Measurements from ENCODE around the gene TUBGCP5.

TUBGCP5 gene

GRCh38 chr15:22956978-22957260, 82.5 kb downstream of the TUBGCP5 start (continued):
- TF ChIP-seq, protein P1, sequence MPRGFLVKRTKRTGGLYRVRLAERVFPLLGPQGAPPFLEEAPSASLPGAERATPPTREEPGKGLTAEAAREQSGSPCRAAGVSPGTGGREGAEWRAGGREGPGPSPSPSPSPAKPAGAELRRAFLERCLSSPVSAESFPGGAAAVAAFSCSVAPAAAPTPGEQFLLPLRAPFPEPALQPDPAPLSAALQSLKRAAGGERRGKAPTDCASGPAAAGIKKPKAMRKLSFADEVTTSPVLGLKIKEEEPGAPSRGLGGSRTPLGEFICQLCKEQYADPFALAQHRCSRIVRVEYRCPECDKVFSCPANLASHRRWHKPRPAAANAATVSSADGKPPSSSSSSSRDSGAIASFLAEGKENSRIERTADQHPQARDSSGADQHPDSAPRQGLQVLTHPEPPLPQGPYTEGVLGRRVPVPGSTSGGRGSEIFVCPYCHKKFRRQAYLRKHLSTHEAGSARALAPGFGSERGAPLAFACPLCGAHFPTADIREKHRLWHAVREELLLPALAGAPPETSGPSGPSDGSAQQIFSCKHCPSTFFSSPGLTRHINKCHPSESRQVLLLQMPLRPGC (tag by site-specific recombination; IDR thresholded peaks at IDR 0.05), result no peak
- no peak for TF ChIP-seq ZNF571 (tag by site-specific recombination; IDR thresholded peaks at IDR 0.05)

- ChIA-PET POLR2A (no interaction called here), CTCF (no interaction called here)
- H3K27ac ChIP-seq (ENCODE audit: extremely low read depth, low read depth, low read length), result no peak overlapping the region
- no peak overlapping the region for H3K4me3 ChIP-seq (ENCODE audit: low read depth, low read length)
- no peaks in the 10 kb centered on the region for H3K9me3 ChIP-seq (ENCODE audit: control insufficient read depth, insufficient read depth, low read depth, low read length)
- H3K4me1 ChIP-seq (ENCODE audit: control insufficient read depth, insufficient read depth, low read length), result no peaks in the 10 kb centered on the region; the same call in 1 of the 2 replicates
- no peaks in the 10 kb centered on the region; a peak in 1 of 3 replicates for H3K36me3 ChIP-seq (ENCODE audit: control insufficient read depth in 2 of 2, insufficient read depth in 1 of 2, low read length in 2 of 2)
- TF ChIP-seq SALL2 (tag by site-specific recombination; IDR thresholded peaks at IDR 0.05; ENCODE audit: borderline replicate concordance), result no peak
These were observed 83.0 kb downstream of the TUBGCP5 start for GRCh38 chr15:22956257-22956977.

GRCh38 chr15:22955544-22956119, 83.7 kb downstream of the TUBGCP5 start:
- ChIA-PET CTCF (no interaction called here), POLR2A (no interaction called here)

DNA sequence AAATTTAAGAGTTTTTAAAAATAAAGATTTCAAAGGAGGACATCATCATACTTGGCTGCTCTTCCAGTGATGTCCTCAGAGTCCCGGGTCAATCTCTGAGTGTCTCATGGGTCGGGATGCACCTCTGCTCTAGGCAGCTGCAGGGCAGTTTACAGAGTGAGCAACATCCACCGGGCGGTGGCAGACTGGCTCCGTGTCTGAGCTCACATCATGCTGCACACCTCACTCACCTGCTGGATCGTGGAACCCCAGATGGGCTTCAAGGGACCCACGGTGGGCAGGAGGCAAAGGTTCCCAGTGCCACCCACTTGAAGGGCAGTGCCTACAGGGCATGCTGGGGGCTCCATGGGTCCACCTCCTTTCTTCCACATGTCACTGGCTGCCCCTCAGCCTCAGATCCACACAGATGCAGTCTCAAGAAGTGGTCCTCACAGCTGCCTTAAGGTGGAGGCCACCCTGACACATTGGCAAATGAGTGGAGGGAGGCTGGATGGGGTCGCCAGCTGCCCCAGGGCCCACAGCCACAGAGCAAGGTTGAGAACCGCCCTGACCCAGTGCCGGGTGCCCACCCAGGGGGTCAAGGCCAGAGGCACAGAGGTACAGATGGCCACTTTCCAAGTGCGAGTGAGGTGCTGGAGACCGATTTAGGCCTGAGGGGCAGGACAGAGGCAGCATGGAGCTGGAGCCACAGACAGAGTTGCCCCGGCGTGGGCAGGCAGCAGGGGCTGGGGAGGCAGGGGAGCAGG, 84.4 kb downstream of the TUBGCP5 start:
- Histone ChIP-seq H3K27ac (ENCODE audit: extremely low read depth, low read depth, low read length) (no peak overlapping the region), H3K4me1 (ENCODE audit: control insufficient read depth, insufficient read depth, low read length) (no peaks in the 10 kb centered on the region; the same call in 1 of the 2 replicates), H3K9me3 (ENCODE audit: control insufficient read depth, insufficient read depth, low read depth, low read length) (no peaks in the 10 kb centered on the region), H3K4me3 (ENCODE audit: low read depth, low read length) (no peak overlapping the region), H3K36me3 (ENCODE audit: control insufficient read depth in 2 of 2, insufficient read depth in 1 of 2, low read length in 2 of 2) (no peaks in the 10 kb centered on the region)
- ChIA-PET POLR2A (no interaction called here), CTCF (no interaction called here)
- TF ChIP-seq ZNF571 (tag by site-specific recombination; IDR thresholded peaks at IDR 0.05) (no peak), ZNF138 (tag by site-specific recombination; IDR thresholded peaks at IDR 0.05; ENCODE audit: borderline replicate concordance) (no peak)

More at GRCh38 chr15:22955544-22956119, 83.7 kb downstream of the TUBGCP5 start:
- Histone ChIP-seq H3K27ac (ENCODE audit: extremely low read depth, low read depth, low read length) (no peak overlapping the region), H3K4me1 (ENCODE audit: control insufficient read depth, insufficient read depth, low read length) (no peaks in the 10 kb centered on the region; the same call in 1 of the 2 replicates), H3K36me3 (ENCODE audit: control insufficient read depth in 2 of 2, insufficient read depth in 1 of 2, low read length in 2 of 2) (no peaks in the 10 kb centered on the region), H3K9me3 (ENCODE audit: control insufficient read depth, insufficient read depth, low read depth, low read length) (no peaks in the 10 kb centered on the region), H3K4me3 (ENCODE audit: low read depth, low read length) (no peak overlapping the region)
- TF ChIP-seq ZNF561 (tag by site-specific recombination; IDR thresholded peaks at IDR 0.05; ENCODE audit: borderline replicate concordance) (no peak), ZNF24 (tag by site-specific recombination; IDR thresholded peaks at IDR 0.05) (no peak), PRDM1 (tag by site-specific recombination; IDR thresholded peaks at IDR 0.05) (no peak), SETDB1 (IDR thresholded peaks at IDR 0.05; ENCODE audit: insufficient read length, low read length) (no peak), ZNF670 (tag by site-specific recombination; IDR thresholded peaks at IDR 0.05; ENCODE audit: low read depth) (no peak), ZSCAN16 (tag by site-specific recombination; IDR thresholded peaks at IDR 0.05) (no peak)

DNA sequence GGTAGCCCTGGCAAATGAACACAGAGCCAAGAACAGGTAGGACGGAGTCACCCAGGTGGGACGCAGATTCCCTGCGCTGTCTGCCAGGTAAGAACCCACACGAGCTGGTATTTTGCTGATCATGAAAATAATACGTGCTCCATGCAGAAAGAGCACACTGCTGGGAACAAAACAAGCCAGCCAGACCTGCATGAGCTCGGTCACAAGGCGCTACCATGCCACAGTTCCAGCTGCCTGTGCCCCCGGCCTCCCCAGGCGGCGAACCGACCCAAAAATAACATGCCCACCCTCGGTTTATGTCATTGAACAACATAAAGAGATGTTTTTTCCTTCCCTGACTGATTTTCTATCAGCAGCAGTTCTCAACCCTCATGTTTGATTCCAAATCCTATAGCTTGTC, 85.0 kb downstream of the TUBGCP5 start:
- CTCF ChIA-PET, result no interaction called here
- no peaks in the 10 kb centered on the region for H3K9me3 ChIP-seq (ENCODE audit: control insufficient read depth, insufficient read depth, low read depth, low read length)
- POLR2A ChIA-PET, result no interaction called here
- no peak overlapping the region for H3K4me3 ChIP-seq (ENCODE audit: low read depth, low read length)
- no peak overlapping the region for H3K27ac ChIP-seq (ENCODE audit: extremely low read depth, low read depth, low read length)
- no peaks in the 10 kb centered on the region for H3K36me3 ChIP-seq (ENCODE audit: control insufficient read depth in 2 of 2, insufficient read depth in 1 of 2, low read length in 2 of 2)
- peaks cover 2% of the 10 kb centered on the region for H3K4me1 ChIP-seq (ENCODE audit: control insufficient read depth, insufficient read depth, low read length)
- TF ChIP-seq GLIS2 (tag by site-specific recombination; IDR thresholded peaks at IDR 0.05) (no peak), ZNF155 (tag by site-specific recombination; IDR thresholded peaks at IDR 0.05) (no peak), PATZ1 (tag by site-specific recombination; IDR thresholded peaks at IDR 0.05) (no peak), ZSCAN23 (tag by site-specific recombination; IDR thresholded peaks at IDR 0.05) (no peak), ZNF202 (tag by site-specific recombination; IDR thresholded peaks at IDR 0.05; ENCODE audit: borderline replicate concordance) (no peak), ZNF26 (tag by site-specific recombination; IDR thresholded peaks at IDR 0.05) (no peak), ZNF510 (tag by site-specific recombination; IDR thresholded peaks at IDR 0.05; ENCODE audit: insufficient replicate concordance) (no peak)
- TF ChIP-seq, protein P2, sequence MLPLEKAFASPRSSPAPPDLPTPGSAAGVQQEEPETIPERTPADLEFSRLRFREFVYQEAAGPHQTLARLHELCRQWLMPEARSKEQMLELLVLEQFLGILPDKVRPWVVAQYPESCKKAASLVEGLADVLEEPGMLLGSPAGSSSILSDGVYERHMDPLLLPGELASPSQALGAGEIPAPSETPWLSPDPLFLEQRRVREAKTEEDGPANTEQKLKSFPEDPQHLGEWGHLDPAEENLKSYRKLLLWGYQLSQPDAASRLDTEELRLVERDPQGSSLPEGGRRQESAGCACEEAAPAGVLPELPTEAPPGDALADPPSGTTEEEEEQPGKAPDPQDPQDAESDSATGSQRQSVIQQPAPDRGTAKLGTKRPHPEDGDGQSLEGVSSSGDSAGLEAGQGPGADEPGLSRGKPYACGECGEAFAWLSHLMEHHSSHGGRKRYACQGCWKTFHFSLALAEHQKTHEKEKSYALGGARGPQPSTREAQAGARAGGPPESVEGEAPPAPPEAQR (tag by site-specific recombination; IDR thresholded peaks at IDR 0.05), result no peak
